K562 (cell line): ENCODE results near the gene MYBPHL. TPM values are rescaled to one million over a fixed set of nuclear protein-coding genes. Genes with fewer than 3 reads are reported as not detected.

Source experiments
- CREB3 ChIP-seq: fragments of 450-650 bp; conservative IDR thresholded peaks from 2 replicates; pipeline ENCODE4 v1.6.1; 2016; ENCODE audit warnings: missing genetic modification characterization, low read depth, mild to moderate bottlenecking, missing compliant biosample characterization, moderate library complexity
- GTF2B ChIP-seq: IDR thresholded peaks from 2 replicates; pipeline ENCODE4 v1.6.1; 2011; ENCODE audit not compliant: insufficient read length; ENCODE audit errors: extremely low read depth
- HMGN3 ChIP-seq: IDR thresholded peaks from 2 replicates; pipeline ENCODE4 v1.6.1; 2011; ENCODE audit warnings: borderline replicate concordance, low read depth, mild to moderate bottlenecking, mixed read lengths, low read length; ENCODE audit not compliant: insufficient read length; ENCODE audit errors: extremely low read depth
- NCOA2 ChIP-seq, 2 experiments: fragments of 450-650 bp; IDR thresholded peaks; 2 replicates each; pipeline ENCODE4 v1.6.1; 2018; ENCODE audit warnings: mild to moderate bottlenecking in 2 of 2, moderate library complexity in 1 of 2; ENCODE audit not compliant: partially characterized antibody in 2 of 2
- NCOR1 ChIP-seq: fragments of 450-650 bp; IDR thresholded peaks from 2 replicates; pipeline ENCODE4 v1.6.1; 2016; ENCODE audit warnings: mild to moderate bottlenecking, moderate library complexity
- NR1H2 ChIP-seq: sonication (generic); formaldehyde crosslinking; IDR thresholded peaks from 2 replicates; pipeline ENCODE4 v1.4.0; 2020; ENCODE audit warnings: mild to moderate bottlenecking, missing genetic modification reagents
- SAFB2 ChIP-seq: fragments of 200-400 bp; formaldehyde crosslinking; IDR thresholded peaks from 2 replicates; pipeline ENCODE4 v1.6.1; 2018; ENCODE audit warnings: borderline replicate concordance, low read length, low read depth, moderate library complexity; ENCODE audit not compliant: severe bottlenecking
- TEAD4 ChIP-seq, 2 experiments: sonication (generic) in 1 of 2; formaldehyde crosslinking in 1 of 2; IDR thresholded peaks; 2 replicates each; pipeline versions ENCODE4 v1.6.1 to v1.8.0; 2012 to 2022; ENCODE audit warnings: borderline replicate concordance in 1 of 2, inconsistent platforms in 1 of 2, low read length in 1 of 2, mild to moderate bottlenecking in 1 of 2, missing genetic modification reagents in 1 of 2
- UBTF ChIP-seq, 2 experiments: IDR thresholded peaks; 2 replicates each; pipeline ENCODE4 v1.6.1; 2012; ENCODE audit warnings: improper control_type of control experiment in 2 of 2, low read depth in 2 of 2, low read length in 2 of 2, borderline replicate concordance in 1 of 2
- ZNF253 ChIP-seq: fragments of 250-450 bp; sonication (Bioruptor Pico); conservative IDR thresholded peaks from 2 replicates; pipeline ENCODE4 v1.6.1; 2021; ENCODE audit warnings: mild to moderate bottlenecking
- ZSCAN32 ChIP-seq: fragments of 450-650 bp; formaldehyde crosslinking; IDR thresholded peaks from 2 replicates; pipeline ENCODE4 v1.4.0; 2020; ENCODE audit warnings: mild to moderate bottlenecking, moderate library complexity
- polyA plus RNA-seq, 8 experiments: library from polyadenylated mRNA; depleted of rRNA in 4 of 8; stranded (reverse) in 5 of 8; unstranded in 3 of 8; fragments of >200 nt; fragmentation: Nextera tagmentation in 2 of 8; fragmentation: Illumina TruSeq in 1 of 8; extraction: Ambion mirVana in 2 of 8; extraction: Trizol in 1 of 8; gene quantifications; 2 replicates each; pipeline versions ENCODE4 v1.2.1 to v1.2.3, GENCODE V29; 2011 to 2014; ENCODE audit warnings: inconsistent platforms in 1 of 8, missing spikeins in 1 of 8
- total RNA-seq, 7 experiments: library from RNA; depleted of rRNA in 6 of 7; stranded (reverse); fragments of >200 nt in 6 of 7; fragmentation: Illumina TruSeq in 2 of 7; extraction: Trizol in 2 of 7; gene quantifications; 2 replicates each; pipeline versions ENCODE4 v1.2.1 to v1.2.3, GENCODE V29; 2011 to 2021; ENCODE audit warnings: low replicate concordance in 1 of 7
- TF ChIP-seq, protein P1 (sequence below): fragments of 250-450 bp; sonication (Bioruptor Pico); IDR thresholded peaks from 2 replicates; pipeline ENCODE4 v1.4.0; 2020
- TF ChIP-seq, protein P2 (sequence below): fragments of 250-450 bp; sonication (Bioruptor Pico); IDR thresholded peaks from 2 replicates; pipeline ENCODE4 v1.5.0; 2022; ENCODE audit warnings: mild to moderate bottlenecking
- TF ChIP-seq, protein P3 (sequence below): fragments of 250-450 bp; sonication (Bioruptor Pico); IDR thresholded peaks from 2 replicates; pipeline ENCODE4 v1.5.0; 2020; ENCODE audit warnings: mild to moderate bottlenecking

The MYBPHL gene
- total and polyA plus RNA-seq, 9 of the 15 experiments (the other 6 are each of a cell fraction or from before 2014, with no cell fraction given) = 0.20 to 1.9 (median 0.33) TPM

DNA sequence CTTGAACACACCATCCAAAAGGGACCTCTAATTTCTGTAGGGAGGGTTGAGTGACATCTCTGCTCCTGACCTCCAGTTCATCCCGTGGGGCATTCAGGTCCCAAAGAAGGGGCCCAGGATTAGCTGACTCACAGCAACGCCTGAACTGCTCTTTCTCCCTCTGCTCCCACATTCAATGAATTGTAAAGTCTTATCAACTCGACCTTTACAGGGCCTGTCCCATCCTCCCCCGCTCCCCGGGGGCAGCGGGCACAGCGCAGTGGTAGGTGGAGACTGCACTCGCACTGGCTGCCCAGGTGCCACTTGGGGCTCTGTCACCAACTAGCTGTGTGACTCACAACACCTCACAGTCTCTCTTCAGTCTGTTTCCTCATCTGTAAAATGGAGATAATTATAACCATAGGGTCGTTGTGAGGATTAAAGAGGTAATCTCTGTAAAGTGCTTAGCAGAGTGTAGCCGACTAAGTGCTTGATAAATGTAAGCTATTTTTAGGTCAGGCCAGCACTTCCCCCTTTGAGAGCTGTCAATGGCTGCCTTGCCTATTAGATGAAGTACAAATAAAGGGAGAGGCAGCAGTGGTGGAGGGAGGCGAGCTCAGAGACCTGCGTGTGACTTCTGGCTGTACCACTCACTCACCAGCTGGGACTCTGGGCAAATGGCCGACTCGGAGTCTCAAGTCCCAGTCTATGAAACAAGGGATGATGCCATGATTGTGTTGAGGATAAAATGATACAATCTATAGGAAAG, 637 bp upstream of the MYBPHL start (continued):
- TF ChIP-seq TEAD4 (IDR thresholded peaks at IDR 0.05; ENCODE audit: low read length) (peak; percentile 83), TEAD4 (CRISPR knock-in tag; IDR thresholded peaks at IDR 0.05; ENCODE audit: borderline replicate concordance) (no peak), ZSCAN32 (CRISPR knock-in tag) (no peak), SAFB2 (no peak), CREB3 (no peak), ZNF253 (CRISPR knock-in tag) (no peak), NCOA2 (IDR thresholded peaks at IDR 0.05; ENCODE audit: partially characterized antibody in 2 of 2) (no peak), NR1H2 (CRISPR knock-in tag) (no peak), HMGN3 (peak; percentile 89), NCOR1 (peak; percentile 90), UBTF (IDR thresholded peaks at IDR 0.05; ENCODE audit: borderline replicate concordance in 1 of 2, low read depth in 2 of 2, low read length in 2 of 2) (0 out of 4 replicates have a peak, but pooled peaks of 1 of the 2 experiments have one; percentile 31), GTF2B (no peak)
- TF ChIP-seq, protein P1, sequence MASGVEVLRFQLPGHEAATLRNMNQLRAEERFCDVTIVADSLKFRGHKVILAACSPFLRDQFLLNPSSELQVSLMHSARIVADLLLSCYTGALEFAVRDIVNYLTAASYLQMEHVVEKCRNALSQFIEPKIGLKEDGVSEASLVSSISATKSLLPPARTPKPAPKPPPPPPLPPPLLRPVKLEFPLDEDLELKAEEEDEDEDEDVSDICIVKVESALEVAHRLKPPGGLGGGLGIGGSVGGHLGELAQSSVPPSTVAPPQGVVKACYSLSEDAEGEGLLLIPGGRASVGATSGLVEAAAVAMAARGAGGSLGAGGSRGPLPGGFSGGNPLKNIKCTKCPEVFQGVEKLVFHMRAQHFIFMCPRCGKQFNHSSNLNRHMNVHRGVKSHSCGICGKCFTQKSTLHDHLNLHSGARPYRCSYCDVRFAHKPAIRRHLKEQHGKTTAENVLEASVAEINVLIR (CRISPR knock-in tag) = no peak
- TF ChIP-seq, protein P2, sequence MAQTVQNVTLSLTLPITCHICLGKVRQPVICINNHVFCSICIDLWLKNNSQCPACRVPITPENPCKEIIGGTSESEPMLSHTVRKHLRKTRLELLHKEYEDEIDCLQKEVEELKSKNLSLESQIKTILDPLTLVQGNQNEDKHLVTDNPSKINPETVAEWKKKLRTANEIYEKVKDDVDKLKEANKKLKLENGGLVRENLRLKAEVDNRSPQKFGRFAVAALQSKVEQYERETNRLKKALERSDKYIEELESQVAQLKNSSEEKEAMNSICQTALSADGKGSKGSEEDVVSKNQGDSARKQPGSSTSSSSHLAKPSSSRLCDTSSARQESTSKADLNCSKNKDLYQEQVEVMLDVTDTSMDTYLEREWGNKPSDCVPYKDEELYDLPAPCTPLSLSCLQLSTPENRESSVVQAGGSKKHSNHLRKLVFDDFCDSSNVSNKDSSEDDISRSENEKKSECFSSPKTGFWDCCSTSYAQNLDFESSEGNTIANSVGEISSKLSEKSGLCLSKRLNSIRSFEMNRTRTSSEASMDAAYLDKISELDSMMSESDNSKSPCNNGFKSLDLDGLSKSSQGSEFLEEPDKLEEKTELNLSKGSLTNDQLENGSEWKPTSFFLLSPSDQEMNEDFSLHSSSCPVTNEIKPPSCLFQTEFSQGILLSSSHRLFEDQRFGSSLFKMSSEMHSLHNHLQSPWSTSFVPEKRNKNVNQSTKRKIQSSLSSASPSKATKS (CRISPR knock-in tag) = no peak
- TF ChIP-seq, protein P3, sequence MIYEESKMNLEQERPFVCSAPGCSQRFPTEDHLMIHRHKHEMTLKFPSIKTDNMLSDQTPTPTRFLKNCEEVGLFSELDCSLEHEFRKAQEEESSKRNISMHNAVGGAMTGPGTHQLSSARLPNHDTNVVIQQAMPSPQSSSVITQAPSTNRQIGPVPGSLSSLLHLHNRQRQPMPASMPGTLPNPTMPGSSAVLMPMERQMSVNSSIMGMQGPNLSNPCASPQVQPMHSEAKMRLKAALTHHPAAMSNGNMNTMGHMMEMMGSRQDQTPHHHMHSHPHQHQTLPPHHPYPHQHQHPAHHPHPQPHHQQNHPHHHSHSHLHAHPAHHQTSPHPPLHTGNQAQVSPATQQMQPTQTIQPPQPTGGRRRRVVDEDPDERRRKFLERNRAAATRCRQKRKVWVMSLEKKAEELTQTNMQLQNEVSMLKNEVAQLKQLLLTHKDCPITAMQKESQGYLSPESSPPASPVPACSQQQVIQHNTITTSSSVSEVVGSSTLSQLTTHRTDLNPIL (CRISPR knock-in tag) = no peak
